ENCODE measurements around the gene B4GALT6.

- TF ChIP-seq CTCF (IDR thresholded peaks at IDR 0.05; ENCODE audit: poor library complexity) (no peak), EZH2phosphoT487 (IDR thresholded peaks at IDR 0.05; ENCODE audit: low read depth, severe bottlenecking, unreplicated experiment) (no peak)
These were observed 22.4 kb downstream of the B4GALT6 start for GRCh38 chr18:31661965-31662364.

All from hepatocyte (in vitro differentiated cells).